HS-27A (cell line): ENCODE data around the gene BAIAP2.

Experiments
- DNase-seq: peaks from one replicate; pipeline ENCODE4 v3.0.0-alpha.2; 2012; ENCODE audit warnings: low read depth, missing footprints

The BAIAP2 gene

DNA sequence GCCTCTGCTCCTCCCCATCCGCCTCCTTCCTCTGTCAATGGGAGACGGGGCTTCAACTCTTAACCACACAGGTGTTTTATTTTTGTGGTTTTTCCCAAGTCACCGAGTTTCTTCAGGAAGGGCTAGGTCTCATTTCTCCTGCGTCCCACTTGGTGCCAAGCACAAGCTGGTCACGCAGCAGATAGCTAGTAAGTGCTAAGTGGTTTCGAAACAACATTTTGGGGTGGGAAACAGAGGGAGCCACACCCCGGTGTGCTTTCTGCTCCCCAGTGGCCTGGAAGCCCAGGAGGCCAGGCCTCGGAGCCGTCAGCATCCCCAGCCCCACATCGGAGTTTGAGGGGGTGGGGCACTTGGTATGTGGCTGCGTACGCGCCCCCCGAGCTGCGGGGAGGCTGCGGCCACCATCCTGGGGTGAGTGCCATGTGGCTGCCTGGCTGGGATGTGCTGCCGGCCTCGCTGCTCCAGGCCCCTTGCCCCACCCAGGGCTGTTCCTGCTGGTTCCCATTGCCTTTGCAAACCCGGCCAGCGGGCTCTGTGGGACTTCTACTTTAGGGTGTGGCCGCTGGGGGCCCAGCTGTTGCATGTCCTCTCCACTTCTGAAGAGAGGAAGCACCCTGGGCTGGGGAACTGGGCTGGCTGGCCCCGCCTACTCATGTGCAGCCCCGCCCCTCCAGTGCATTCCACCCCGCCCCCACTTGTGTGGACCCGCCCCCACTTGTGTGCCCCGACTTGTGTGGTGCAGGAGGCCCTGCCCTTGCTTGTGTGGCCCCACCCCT lies 55.6 kb downstream of the BAIAP2 start:
- no peak for DNase-seq

GRCh38 chr17:81091154-81091553 lies 56.2 kb downstream of the BAIAP2 start:
- DNase-seq = no peak

GRCh38 chr17:81091774-81092517 lies 57.0 kb downstream of the BAIAP2 start:
- DNase-seq = no peak

- no peak for DNase-seq
Measured at GRCh38 chr17:81092518-81093095, 57.7 kb downstream of the BAIAP2 start.

DNA sequence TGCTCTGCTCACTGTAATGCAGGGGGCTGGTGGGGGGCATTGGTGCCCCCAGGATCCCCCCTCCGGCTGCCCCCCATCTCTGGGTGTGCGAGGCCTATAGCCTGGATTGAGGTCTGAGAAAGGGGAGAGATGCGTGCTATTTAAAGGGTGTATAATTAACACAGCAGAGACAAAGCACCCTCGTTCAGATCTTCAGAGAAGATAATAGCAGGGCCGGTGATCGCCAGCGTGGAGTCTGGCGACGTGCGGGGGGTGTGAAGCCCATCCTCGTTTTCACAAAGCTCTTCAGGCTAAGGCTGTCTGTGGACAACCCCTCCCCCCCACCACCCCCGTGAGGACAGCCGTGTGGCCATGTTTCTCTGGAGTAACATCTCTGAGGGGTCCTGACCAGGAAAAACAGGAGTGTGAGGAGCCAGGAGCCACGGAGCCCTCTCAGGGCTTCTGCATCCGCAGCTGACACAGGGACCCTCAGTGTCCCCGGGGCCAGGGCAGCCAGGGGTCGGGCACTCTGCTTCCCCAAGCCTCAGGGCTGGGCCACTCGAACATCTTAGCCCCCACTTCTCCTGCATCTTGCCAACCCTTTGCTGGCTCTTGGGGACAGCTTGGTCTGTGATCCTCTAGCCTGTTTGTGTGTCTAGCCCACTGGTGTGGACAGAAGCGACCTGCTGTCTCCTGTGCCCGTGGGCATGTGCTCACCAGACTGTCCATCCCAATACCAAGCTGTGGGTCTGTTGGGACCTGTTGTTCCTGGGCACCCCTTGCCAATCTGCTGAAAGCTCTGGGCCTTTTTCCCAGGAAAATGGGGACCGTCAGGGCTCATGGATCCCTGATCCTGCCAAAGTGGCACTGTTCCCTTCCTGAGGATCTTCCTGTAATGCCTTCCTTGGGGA lies 58.9 kb downstream of the BAIAP2 start:
- DNase-seq = no peak

GRCh38 chr17:81094509-81095382 lies 59.8 kb downstream of the BAIAP2 start:
- DNase-seq = peak; percentile 75

GRCh38 chr17:81095383-81095762 lies 60.4 kb downstream of the BAIAP2 start:
- no peak for DNase-seq

DNA sequence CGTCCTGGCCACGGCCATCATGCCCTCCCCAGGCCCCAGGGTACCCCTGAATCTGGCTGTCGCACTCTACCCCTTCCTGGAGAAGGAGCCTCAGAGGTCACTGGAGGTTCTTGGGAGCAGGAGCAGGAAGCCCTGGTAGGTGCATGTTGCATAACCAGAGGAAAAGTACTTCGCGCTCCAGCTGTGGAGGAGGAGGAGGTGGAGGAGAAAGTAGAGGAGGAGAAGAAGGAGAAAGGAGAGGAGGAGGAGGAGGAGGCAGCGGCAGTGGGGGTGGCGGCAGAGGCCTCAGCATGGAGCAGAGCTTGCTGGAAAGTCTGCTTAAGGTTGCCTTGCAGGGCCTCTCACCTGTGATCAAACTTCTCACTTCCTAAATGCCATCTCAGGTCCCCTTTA lies 61.8 kb downstream of the BAIAP2 start:
- no peak for DNase-seq

DNA sequence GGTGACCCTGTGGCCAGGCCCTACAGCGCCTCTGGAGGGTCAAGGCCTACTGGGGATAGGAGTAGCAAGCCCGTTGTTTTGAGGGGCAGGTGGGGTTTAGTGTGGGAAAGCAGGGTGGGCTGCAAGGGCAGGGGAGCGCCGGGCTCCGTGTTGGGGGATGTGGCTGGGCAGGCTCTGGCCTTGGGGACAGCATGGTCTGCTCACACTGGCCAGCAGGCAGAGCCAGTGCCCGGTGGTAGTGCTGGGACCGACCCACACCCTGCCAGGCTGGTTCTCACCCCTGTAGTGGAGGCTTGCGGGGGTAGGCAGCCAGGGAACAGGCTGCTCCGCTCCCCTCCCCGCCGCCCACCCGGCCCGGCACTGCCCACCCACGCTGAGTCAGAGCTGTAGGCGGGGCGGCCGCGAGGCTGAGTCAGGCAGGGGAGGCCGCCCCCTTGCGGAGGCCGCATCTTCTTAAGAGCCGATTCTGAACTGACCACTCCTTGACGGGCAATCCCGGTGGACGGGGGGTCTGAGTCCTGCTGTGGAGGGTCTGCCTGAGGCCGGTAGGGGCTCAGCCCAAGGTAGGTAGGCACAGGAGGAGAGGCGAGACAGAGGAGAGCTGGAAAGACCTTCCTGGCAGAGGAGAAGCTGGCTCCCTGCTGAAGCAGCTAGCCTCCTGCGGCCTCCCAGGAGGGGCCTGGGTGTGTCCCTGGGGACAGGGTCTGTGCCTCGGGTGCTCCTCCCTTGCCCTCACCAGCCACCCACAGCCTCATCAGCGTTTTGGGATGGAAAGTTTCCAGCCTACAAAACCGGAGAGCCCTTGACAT lies 62.4 kb downstream of the BAIAP2 start:
- DNase-seq = peak; percentile 17

DNA sequence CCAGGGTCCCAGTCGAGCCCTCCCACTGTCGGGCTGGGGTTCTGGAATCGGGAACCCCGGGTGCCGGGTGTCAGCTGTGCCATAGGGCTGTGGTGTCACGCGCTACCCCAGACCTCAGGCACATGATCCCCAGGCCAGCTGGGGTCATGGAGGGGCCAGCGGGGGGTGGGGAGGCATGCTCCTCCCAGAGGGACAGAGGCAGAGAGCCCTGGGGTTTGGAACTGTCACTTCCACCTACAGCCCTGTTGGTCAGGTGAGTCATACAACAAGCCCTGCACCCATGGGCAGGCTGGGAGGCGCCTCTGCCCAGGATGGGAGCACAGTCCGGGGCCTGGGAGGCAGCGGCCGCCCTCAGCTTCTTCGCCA lies 63.0 kb downstream of the BAIAP2 start:
- DNase-seq = no peak

- no peak for DNase-seq
Measured at GRCh38 chr17:81099888-81100287, 64.9 kb downstream of the BAIAP2 start.

DNA sequence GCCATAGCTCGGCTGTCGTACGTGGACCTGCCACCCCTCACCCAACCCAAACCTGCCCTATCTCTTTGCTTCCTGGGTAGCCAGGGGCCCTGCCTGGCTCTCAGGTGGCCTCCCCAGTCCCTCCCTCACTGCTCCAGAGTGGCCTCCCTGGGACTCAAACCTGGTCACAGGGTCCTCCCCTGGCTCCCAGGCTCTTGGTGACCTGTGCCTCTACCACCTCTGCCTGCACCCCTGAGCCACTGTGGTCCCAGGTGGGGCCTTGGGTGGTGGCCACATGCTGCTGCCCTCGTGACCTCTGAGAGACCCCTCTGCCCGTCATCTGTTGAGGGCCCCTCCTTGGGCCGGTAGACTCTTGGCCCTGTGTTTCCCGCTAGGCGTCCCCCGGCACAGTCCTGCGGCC lies 65.7 kb downstream of the BAIAP2 start:
- no peak for DNase-seq

- peak; percentile 15 for DNase-seq
Measured at GRCh38 chr17:81101614-81102306, 66.8 kb downstream of the BAIAP2 start.

GRCh38 chr17:81102352-81102751 lies 67.4 kb downstream of the BAIAP2 start:
- no peak for DNase-seq

- no peak for DNase-seq
Measured at GRCh38 chr17:81102869-81103268, 67.9 kb downstream of the BAIAP2 start.

DNA sequence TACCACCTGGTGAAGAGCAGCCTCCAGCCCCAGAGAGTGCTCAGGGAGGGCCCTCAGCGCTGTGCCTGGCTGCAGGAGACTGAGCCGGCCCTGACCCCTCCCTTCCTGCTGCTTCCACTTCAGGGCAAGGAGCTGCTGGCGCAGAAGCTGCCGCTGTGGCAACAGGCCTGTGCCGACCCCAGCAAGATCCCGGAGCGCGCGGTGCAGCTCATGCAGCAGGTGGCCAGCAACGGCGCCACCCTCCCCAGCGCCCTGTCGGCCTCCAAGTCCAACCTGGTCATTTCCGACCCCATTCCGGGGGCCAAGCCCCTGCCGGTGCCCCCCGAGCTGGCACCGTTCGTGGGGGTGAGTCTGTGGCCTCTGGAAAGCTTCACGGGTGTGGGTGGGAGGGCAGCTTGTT lies 68.4 kb downstream of the BAIAP2 start:
- DNase-seq = no peak

DNA sequence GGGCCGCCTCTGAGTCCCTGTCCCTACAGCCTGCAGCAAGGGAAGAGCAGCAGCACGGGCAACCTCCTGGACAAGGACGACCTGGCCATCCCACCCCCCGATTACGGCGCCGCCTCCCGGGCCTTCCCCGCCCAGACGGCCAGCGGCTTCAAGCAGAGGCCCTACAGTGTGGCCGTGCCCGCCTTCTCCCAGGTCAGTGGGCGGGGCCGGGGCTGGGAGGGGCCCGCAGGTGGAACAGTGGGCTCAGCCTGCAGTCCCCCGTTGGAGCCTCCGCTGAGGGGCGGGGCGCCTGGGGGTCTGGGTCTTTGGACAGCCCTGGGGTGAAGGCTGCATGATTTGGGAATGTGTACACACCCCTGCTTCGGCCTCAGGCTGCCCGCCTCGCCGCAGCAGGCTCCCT lies 71.8 kb downstream of the BAIAP2 start:
- no peak for DNase-seq

DNA sequence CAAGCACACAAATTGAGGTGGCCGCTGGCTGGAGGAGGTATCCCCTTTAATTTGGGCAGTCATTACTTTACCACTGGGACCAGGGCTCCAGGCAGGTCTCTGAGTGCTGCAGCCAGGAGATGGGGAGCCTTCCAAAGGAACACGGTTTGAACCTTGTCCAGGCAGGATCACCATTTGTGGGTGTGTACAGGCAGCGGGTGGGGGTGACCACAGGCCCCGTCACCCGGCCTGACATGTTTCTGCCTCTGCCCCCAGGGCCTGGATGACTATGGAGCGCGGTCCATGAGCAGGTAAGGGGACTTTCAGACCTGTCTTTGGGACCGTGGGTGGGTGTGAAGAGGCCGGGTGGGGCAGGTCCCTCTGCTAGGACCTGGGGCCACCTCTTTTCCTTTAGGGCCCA lies 73.3 kb downstream of the BAIAP2 start:
- DNase-seq = no peak

DNA sequence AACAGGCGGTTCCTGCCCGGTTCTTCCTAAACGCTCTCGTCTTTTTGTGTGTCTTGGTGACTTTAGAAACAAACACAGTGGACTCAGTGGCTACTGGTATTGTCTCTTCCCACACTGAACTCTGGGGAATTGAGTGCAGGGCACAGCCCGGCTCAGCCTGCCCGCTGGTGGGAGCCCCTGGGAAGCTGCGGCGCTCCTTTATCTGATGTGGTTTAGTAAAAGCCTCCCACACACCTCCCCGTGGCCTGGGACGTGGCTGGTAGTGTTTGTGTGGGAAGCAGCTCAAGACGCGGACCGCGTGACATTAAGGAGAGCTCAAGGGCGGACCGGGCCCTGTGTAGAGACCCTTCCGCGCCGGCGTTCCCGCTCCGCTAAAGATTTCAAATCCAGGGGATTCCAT lies 75.0 kb downstream of the BAIAP2 start:
- no peak for DNase-seq

- DNase-seq = no peak
Measured at GRCh38 chr17:81110488-81111040, 75.6 kb downstream of the BAIAP2 start.
